ENCODE measurements around the gene GPR4.

The GPR4 gene

DNA sequence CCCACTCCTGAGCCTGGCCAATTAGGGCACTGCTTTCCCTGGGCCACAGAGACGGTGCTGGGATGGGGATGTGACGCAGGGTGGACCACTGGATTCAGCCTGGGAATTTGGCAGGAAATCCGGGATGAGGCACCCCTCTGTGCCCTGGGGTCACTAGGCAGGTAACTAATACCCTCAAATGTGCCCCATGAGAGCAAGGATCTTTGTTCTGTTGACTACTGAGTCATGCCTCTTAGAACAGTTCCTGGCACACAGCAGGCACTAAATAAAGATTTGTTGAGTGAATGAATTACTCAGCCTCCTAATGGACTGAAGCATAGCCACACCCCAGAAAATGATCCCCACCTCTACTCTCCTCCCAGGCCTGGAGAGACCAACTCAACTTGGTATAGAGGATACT, 33.3 kb downstream of the GPR4 start:
- DNase-seq (ENCODE audit: extremely low read depth, low read depth): no peak
- TF ChIP-seq, protein P1, sequence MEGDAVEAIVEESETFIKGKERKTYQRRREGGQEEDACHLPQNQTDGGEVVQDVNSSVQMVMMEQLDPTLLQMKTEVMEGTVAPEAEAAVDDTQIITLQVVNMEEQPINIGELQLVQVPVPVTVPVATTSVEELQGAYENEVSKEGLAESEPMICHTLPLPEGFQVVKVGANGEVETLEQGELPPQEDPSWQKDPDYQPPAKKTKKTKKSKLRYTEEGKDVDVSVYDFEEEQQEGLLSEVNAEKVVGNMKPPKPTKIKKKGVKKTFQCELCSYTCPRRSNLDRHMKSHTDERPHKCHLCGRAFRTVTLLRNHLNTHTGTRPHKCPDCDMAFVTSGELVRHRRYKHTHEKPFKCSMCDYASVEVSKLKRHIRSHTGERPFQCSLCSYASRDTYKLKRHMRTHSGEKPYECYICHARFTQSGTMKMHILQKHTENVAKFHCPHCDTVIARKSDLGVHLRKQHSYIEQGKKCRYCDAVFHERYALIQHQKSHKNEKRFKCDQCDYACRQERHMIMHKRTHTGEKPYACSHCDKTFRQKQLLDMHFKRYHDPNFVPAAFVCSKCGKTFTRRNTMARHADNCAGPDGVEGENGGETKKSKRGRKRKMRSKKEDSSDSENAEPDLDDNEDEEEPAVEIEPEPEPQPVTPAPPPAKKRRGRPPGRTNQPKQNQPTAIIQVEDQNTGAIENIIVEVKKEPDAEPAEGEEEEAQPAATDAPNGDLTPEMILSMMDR (IDR thresholded peaks at IDR 0.05; ENCODE audit: low read depth, low read length, missing control alignments): no peak

GRCh38 chr19:45567609-45568008, 34.4 kb downstream of the GPR4 start:
- H3K4me3 ChIP-seq (replicated peaks; ENCODE audit: low read depth, low read length): no peak overlapping the region
- TF ChIP-seq, protein P1 (IDR thresholded peaks at IDR 0.05; ENCODE audit: low read depth, low read length, missing control alignments): no peak
- no peak for DNase-seq (ENCODE audit: extremely low read depth, low read depth)

More for the DNA sequence above, 33.3 kb downstream of the GPR4 start:
- H3K4me3 ChIP-seq (replicated peaks; ENCODE audit: low read depth, low read length): no peak overlapping the region

DNA sequence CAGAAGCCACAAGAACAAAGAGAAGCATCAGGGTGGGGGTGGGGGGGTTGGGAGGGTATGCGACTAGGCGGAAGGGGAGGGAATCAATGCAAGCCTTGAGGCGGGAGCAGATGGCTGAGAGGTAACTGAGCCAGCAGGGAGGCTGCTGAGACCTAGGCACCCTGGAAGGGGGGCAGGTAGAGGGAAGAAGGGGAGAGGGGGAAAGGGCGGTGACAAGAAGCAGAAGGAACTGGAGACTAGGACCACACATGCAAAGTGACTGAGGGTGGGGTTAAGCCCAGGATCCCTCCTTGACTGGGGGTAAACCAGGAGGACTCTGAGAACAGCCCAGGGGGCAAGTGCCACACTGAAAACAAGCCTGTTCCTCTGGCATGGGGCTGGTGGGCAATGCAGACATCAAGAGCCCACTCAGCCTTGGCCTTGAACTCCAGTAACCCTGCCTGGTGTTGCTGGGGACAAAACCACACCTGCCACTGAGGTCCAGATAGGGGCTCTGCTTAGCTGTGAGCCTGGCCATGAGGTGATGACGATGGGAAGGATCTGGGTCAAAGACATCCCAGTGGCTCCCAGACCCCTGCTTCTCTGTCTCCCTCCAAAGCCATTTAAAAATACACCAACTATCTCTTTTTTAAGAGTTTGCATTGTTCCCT, 37.8 kb downstream of the GPR4 start:
- TF ChIP-seq, protein P1 (IDR thresholded peaks at IDR 0.05; ENCODE audit: low read depth, low read length, missing control alignments): no peak
- H3K4me3 ChIP-seq (replicated peaks; ENCODE audit: low read depth, low read length): no peak overlapping the region
- DNase-seq (ENCODE audit: extremely low read depth, low read depth): no peak

- TF ChIP-seq, protein P1 (IDR thresholded peaks at IDR 0.05; ENCODE audit: low read depth, low read length, missing control alignments): no peak
- DNase-seq (ENCODE audit: extremely low read depth, low read depth): no peak
- H3K4me3 ChIP-seq (replicated peaks; ENCODE audit: low read depth, low read length): no peak overlapping the region
These were observed 41.3 kb downstream of the GPR4 start for GRCh38 chr19:45560686-45561085.

DNA sequence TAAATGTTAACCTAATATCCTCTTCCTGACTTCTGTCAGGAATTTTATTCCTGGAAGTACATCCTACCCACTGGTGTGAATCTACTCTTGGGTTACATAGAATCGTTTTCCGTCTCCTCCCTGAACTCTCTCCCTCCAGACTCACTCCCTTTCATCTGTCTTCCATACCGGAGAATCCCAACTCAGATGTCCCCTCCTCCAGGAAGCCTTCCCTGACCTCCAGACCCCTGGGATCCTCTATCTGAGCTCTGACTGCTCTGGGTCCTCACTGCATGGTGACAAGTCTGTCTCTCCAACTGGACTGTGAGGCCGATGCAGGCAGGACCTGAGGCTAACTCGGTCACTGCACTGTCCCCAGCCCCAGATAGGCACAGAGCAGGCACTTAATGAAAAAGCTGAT, 42.0 kb downstream of the GPR4 start:
- TF ChIP-seq, protein P1 (IDR thresholded peaks at IDR 0.05; ENCODE audit: low read depth, low read length, missing control alignments): no peak
- H3K4me3 ChIP-seq (replicated peaks; ENCODE audit: low read depth, low read length): no peak overlapping the region
- DNase-seq (ENCODE audit: extremely low read depth, low read depth): no peak

- DNase-seq (ENCODE audit: extremely low read depth, low read depth): no peak
- TF ChIP-seq, protein P1 (IDR thresholded peaks at IDR 0.05; ENCODE audit: low read depth, low read length, missing control alignments): peak; percentile 65
- no peak overlapping the region for H3K4me3 ChIP-seq (replicated peaks; ENCODE audit: low read depth, low read length)
These were observed 43.6 kb downstream of the GPR4 start for GRCh38 chr19:45558399-45558878.

- TF ChIP-seq, protein P1 (IDR thresholded peaks at IDR 0.05; ENCODE audit: low read depth, low read length, missing control alignments): no peak
- no peak overlapping the region for H3K4me3 ChIP-seq (replicated peaks; ENCODE audit: low read depth, low read length)
- no peak for DNase-seq (ENCODE audit: extremely low read depth, low read depth)
These were observed 45.2 kb downstream of the GPR4 start for GRCh38 chr19:45556835-45557234.

All from HFF-Myc (cell line).